ENCODE results near the gene VTN.

Gene VTN

DNA sequence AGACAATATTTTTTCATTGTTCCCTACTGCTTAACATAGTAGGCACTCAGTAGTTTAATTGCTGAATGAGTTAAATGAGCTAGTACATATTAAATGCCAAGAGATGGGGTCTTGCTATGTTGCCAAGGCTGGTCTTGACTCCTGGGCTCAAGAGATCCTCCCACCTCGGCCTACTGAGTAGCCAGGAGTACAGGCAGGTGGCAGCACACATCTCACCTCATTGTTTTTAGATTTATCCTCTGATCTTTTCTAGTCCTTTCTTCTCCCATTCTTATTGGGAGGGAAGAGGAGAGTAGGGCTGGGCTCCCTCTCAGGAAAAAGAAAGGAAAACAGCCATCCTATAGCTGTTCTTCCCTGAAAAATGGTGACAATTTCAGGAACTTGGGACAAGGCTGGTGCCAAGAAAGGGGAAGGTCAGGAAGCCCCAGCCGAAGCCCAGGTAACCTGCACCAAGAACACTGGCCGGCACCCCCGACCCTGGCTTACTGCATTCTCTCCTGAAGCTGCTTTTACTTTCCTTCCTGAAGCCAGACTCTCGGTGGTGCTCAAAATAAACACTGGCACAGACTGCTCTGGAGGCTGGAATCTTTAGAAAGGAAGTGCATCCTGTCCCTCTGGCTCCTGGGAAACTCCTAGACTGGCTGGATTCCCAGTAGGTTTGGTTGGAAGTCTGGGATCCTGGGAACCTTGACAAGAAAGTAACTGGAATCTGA is 31.9 kb downstream of the VTN start:
- no peak for TF ChIP-seq CTCF (conservative IDR thresholded peaks at IDR 0.05; ENCODE audit: low read depth)
- POLR2A ChIA-PET (ENCODE audit: low non-redundant PET): no interaction called here
- no peak for DNase-seq (ENCODE audit: low spot score)
- peak overlapping the region; percentile 87 for H3K27ac ChIP-seq
- CTCF ChIA-PET: interaction anchor here (0.6 to 1.2 kb wide), 3 partner anchors 30 to 297 kb away, joined by 3 to 5 read pairs (median 3); no protein-coding TSS in a partner anchor

DNA sequence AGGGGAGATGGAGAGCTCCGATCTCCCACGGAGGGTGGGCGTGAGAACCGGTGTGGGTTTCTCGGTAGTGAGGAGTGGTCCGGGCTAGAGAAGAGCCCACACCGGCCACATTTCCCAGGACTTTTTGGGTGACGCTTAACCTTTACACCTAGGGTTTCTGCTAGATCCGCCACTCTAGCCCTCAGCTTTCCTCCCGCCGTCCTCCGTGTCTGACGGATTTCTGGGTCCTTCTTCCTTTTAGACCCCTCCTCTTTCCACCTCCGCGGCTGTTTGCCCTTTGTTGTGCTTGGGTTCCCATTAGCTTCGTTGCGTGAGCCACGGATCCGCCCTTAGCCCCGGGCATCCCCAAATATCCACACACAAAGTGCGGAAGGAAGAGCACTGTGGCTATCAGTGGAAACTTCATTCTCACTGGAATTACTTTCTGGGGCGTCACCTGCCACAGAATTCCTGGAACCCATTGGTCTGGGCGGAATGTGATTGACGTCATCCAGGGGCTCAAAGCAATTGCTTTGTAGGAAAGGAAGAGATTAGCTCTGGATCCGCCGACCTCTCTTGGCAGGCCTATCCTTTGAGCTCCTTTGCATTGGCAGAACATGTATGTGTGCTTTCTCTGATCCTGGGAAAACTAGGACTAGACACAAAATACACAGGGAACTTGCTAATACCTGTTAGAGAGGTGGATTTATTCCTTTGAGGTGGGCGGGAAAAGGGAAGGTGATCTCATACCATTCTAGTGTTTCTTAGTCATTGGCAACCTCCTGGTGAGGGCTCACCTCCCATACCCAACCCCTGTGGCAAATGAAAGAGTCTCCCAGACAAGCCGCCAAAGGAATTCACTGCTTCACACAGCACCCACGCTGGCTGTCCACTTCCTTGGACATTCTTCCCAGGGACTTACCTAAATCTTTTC is 33.9 kb downstream of the VTN start:
- H3K27ac ChIP-seq: peak overlapping the region; percentile 96
- ChIA-PET POLR2A (ENCODE audit: low non-redundant PET) (interaction anchor here (1.9 to 2.3 kb wide), 3 partner anchors 11 to 22 kb away, joined by 8 to 16 read pairs (median 9); partner anchors contain the start of genes POLDIP2 and TMEM97), CTCF (interaction anchor here (0.6 to 0.9 kb wide), 4 partner anchors 10 to 193 kb away, joined by 3 to 4 read pairs (median 4); no protein-coding TSS in a partner anchor)
- TF ChIP-seq CTCF (conservative IDR thresholded peaks at IDR 0.05; ENCODE audit: low read depth): no peak
- DNase-seq (ENCODE audit: low spot score): peak; percentile 80

DNA sequence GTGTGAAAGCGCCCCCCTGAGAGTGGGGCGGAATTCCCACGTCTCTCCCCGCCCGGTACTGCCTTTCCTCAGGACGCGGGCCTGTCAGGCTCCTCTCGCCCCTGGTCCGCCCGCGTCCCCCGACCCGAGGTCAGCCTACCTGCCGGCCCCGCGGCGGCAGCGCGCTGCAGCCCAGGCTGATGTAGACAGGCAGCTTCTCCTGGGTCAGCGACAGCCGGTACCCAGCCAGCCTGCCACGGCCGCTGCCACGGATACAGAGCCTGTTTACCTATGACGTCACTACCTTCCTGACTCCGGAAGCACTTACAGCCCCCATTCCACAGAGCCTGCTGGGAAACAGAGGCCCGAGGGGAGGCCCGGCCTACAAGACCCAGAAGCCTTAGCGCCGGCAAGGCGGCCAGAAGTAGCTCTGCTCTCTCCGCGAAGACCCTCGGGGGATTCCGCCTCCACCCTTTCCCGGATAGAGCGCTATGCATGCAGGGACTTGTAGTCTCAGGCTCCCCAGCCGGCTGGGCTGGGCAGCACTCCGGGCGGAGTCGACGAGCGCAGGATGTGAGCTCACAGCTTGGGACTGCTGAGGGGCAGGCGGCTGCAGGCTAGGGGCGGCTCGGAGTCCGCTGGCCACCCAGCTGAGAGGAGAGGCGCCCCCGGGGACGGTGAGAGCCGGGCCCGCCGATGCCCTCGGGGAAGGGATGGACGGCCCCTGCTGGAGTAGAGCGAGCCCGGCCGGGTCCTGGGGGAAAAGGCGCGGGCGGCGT is 34.7 kb downstream of the VTN start, which contains the start of the genes IFT20 and TNFAIP1:
IFT20 (minus strand) TSS at position 272 of the 758 bp plus-strand sequence. CDS start 3,487 bp downstream, outside the sequence.
TNFAIP1 (plus strand) TSS at position 561 of the 758 bp plus-strand sequence. CDS start 3,761 bp downstream, outside the sequence.
- TF ChIP-seq CTCF (conservative IDR thresholded peaks at IDR 0.05; ENCODE audit: low read depth): no peak
- H3K27ac ChIP-seq: peak within 1 kb of the TSS; percentile 96
- DNase-seq (ENCODE audit: low spot score): peak; percentile 93
- CTCF ChIA-PET: interaction anchor here (0.6 to 0.9 kb wide), 5 partner anchors 11 to 681 kb away, joined by 3 to 4 read pairs (median 4); no protein-coding TSS in a partner anchor
- POLR2A ChIA-PET (ENCODE audit: low non-redundant PET): interaction anchor here (1.9 to 2.3 kb wide), 3 partner anchors 12 to 23 kb away, joined by 8 to 16 read pairs (median 9); partner anchors contain the start of genes POLDIP2 and TMEM97

- no peak for TF ChIP-seq CTCF (conservative IDR thresholded peaks at IDR 0.05; ENCODE audit: low read depth)
- ChIA-PET CTCF (interaction anchor here (0.6 kb wide), 1 partner anchor 681 kb away, joined by 4 read pairs; no protein-coding TSS in a partner anchor), POLR2A (ENCODE audit: low non-redundant PET) (interaction anchor here (1.9 to 2.3 kb wide), 3 partner anchors 12 to 23 kb away, joined by 8 to 16 read pairs (median 9); partner anchors contain the start of genes POLDIP2 and TMEM97)
- DNase-seq (ENCODE audit: low spot score): no peak
- H3K27ac ChIP-seq: peak overlapping the region; percentile 96
Measured at GRCh38 chr17:28334666-28335200, 35.4 kb downstream of the VTN start.

DNA sequence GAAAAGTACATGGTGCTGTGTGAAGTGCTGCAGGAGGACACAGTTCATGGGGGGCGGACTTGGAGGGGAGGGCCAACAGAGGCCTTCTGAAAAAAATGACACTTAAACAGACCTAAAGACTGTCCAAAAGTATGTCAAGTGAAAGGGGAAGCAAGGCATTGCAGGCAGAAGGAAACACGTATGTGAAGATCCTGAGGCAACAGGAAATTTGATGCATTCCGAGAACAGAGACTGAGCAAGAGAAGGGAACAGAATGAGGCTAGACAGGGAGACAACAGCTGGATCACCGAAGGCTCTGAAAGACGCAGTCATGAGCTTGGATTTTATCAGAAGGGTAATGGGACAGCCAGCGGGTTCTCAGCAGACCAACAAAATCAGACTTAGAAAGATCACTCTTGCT is 35.9 kb downstream of the VTN start:
- no peak for TF ChIP-seq CTCF (conservative IDR thresholded peaks at IDR 0.05; ENCODE audit: low read depth)
- H3K27ac ChIP-seq: peak overlapping the region; percentile 96
- POLR2A ChIA-PET (ENCODE audit: low non-redundant PET): interaction anchor here (1.9 kb wide), 1 partner anchor 15 kb away, joined by 8 read pairs; the partner anchor contains the start of gene TMEM97
- no peak for DNase-seq (ENCODE audit: low spot score)
- CTCF ChIA-PET: no interaction called here
